IMR-90 (cell line): Measurements from ENCODE around the gene FER. TPM values are rescaled to one million over a fixed set of nuclear protein-coding genes. Genes with fewer than 3 reads are reported as not detected.
A peak's percentile ranks its signal among the peaks of the same experiment; 100 is the strongest.

Experiments
- ATAC-seq: fragments of 200-7000 bp; cut with Tn5 transposase; 2 replicates; pipeline ENCODE4 v1.9.1; 2020; ENCODE audit warnings: low read depth, mild to moderate bottlenecking, moderate library complexity
- BruUV-seq: library from RNA; stranded (reverse); fragments of 400-500 nt; replicated peaks from 2 replicates; lab custom pipeline; 2021; lab: Mats Ljungman, UMichigan
- CTCF ChIA-PET: fragments of 300-600 bp; formaldehyde crosslinking; extraction: SDS; loops from one replicate; lab custom pipeline; 2021; ENCODE audit warnings: antibody characterized with exemption; lab: Yijun Ruan, JAX
- POLR2A ChIA-PET: fragments of 300-600 bp; sonication (Branson Sonifier 250); formaldehyde crosslinking; loops from one replicate; lab custom pipeline; 2022; ENCODE audit warnings: antibody characterized with exemption; ENCODE audit not compliant: unreplicated experiment; lab: Charles Lee
- DNase-seq: peaks from one replicate; pipeline ENCODE4 v3.0.0; 2013
- H2AFZ ChIP-seq: replicated peaks from 2 replicates; pipeline ENCODE3; 2013; ENCODE audit warnings: low read length, mild to moderate bottlenecking; ENCODE audit not compliant: poor library complexity
- H2AK5ac ChIP-seq: 2 replicates; pipeline ENCODE4 v1.6.1; 2013; ENCODE audit warnings: low read depth, low read length, inconsistent platforms
- H2AK9ac ChIP-seq: replicated peaks from 2 replicates; pipeline ENCODE3; 2013; ENCODE audit warnings: mild to moderate bottlenecking, low read depth, low read length, moderate library complexity; ENCODE audit not compliant: poor library complexity
- H2BK120ac ChIP-seq: 2 replicates; pipeline ENCODE4 v1.6.1; 2013; ENCODE audit warnings: low read depth, low read length, inconsistent platforms
- H2BK15ac ChIP-seq: 3 replicates; pipeline ENCODE4 v1.6.1; 2013; ENCODE audit warnings: low read depth, low read length, inconsistent platforms
- H2BK20ac ChIP-seq: 2 replicates; pipeline ENCODE4 v1.6.1; 2013; ENCODE audit warnings: low read depth, mild to moderate bottlenecking, inconsistent platforms, low read length, moderate library complexity
- H2BK5ac ChIP-seq: 2 replicates; pipeline ENCODE4 v1.6.1; 2013; ENCODE audit warnings: mild to moderate bottlenecking, low read depth, low read length, inconsistent platforms; ENCODE audit not compliant: poor library complexity, severe bottlenecking
- H3K14ac ChIP-seq: replicated peaks from 2 replicates; pipeline ENCODE4 v1.6.1; 2013; ENCODE audit warnings: low read depth, low read length, inconsistent platforms
- H3K18ac ChIP-seq: 2 replicates; pipeline ENCODE4 v1.6.1; 2013; ENCODE audit warnings: low read depth, low read length, control low read depth
- H3K23ac ChIP-seq: 2 replicates; pipeline ENCODE4 v1.6.1; 2013; ENCODE audit warnings: low read depth, low read length, inconsistent platforms
- H3K27ac ChIP-seq: 2 replicates; pipeline ENCODE4 v1.5.1; 2013; ENCODE audit warnings: mild to moderate bottlenecking, control low read depth, low read length; ENCODE audit not compliant: insufficient read depth
- H3K27me3 ChIP-seq: 2 replicates; pipeline ENCODE4 v1.6.1; 2013; ENCODE audit warnings: low read length; ENCODE audit not compliant: control insufficient read depth, insufficient read depth
- H3K36me3 ChIP-seq: 2 replicates; pipeline ENCODE4 v1.6.1; 2013; ENCODE audit warnings: low read length, mixed read lengths; ENCODE audit not compliant: control insufficient read depth, insufficient read depth
- H3K4ac ChIP-seq: 2 replicates; pipeline ENCODE4 v1.6.1; 2013; ENCODE audit warnings: low read depth, low read length, inconsistent platforms
- H3K4me1 ChIP-seq: 2 replicates; pipeline ENCODE4 v1.6.1; 2013; ENCODE audit warnings: low read length, mixed read lengths; ENCODE audit not compliant: control insufficient read depth, insufficient read depth
- H3K4me2 ChIP-seq: 2 replicates; pipeline ENCODE4 v1.6.1; 2013; ENCODE audit warnings: low read depth, mild to moderate bottlenecking, control low read depth, low read length, moderate library complexity
- H3K4me3 ChIP-seq: 2 replicates; pipeline ENCODE4 v1.5.1; 2013; ENCODE audit warnings: low read depth, mild to moderate bottlenecking, control low read depth, low read length, moderate library complexity; ENCODE audit not compliant: insufficient read depth
- H3K56ac ChIP-seq: 2 replicates; pipeline ENCODE4 v1.6.1; 2013; ENCODE audit warnings: low read length, inconsistent platforms; ENCODE audit not compliant: insufficient read depth; ENCODE audit errors: extremely low read depth
- H3K79me1 ChIP-seq, 2 experiments: 2 replicates each; pipeline ENCODE4 v1.6.1; 2013; ENCODE audit warnings: low read length in 2 of 2, inconsistent platforms in 1 of 2, low read depth in 1 of 2
- H3K9ac ChIP-seq: 2 replicates; pipeline ENCODE4 v1.6.1; 2013; ENCODE audit warnings: low read depth, low read length, control low read depth
- H3K9me1 ChIP-seq: 2 replicates; pipeline ENCODE4 v1.6.1; 2013; ENCODE audit warnings: low read length, inconsistent platforms; ENCODE audit not compliant: insufficient read depth
- H3K9me3 ChIP-seq: 2 replicates; pipeline ENCODE4 v1.6.1; 2013; ENCODE audit warnings: low read length; ENCODE audit not compliant: control insufficient read depth, insufficient read depth
- H4K20me1 ChIP-seq: 2 replicates; pipeline ENCODE4 v1.6.1; 2013; ENCODE audit warnings: low read length, inconsistent platforms; ENCODE audit not compliant: insufficient read depth
- H4K5ac ChIP-seq: 2 replicates; pipeline ENCODE4 v1.6.1; 2013; ENCODE audit warnings: mild to moderate bottlenecking, low read depth, low read length, control low read depth
- H4K8ac ChIP-seq, 2 experiments: 2 replicates each; pipeline ENCODE4 v1.6.1; 2013; ENCODE audit warnings: low read depth in 2 of 2, low read length in 2 of 2, control low read depth in 1 of 2, inconsistent platforms in 1 of 2
- H4K91ac ChIP-seq: 2 replicates; pipeline ENCODE4 v1.6.1; 2013; ENCODE audit warnings: low read depth, low read length, inconsistent platforms; ENCODE audit not compliant: insufficient read depth
- FOS ChIP-seq: fragments of 150-350 bp; IDR thresholded peaks from 2 replicates; pipeline ENCODE4 v1.6.1; 2016; ENCODE audit warnings: low read depth, low read length
- RCOR1 ChIP-seq: IDR thresholded peaks from 2 replicates; pipeline ENCODE4 v1.6.1; 2012; ENCODE audit warnings: mild to moderate bottlenecking, low read length, improper control_type of control experiment; ENCODE audit not compliant: insufficient replicate concordance
- WGBS, 2 experiments: methylation state at CpG; one replicate each; pipeline versions ENCODE4 v1.1.5 to v1.1.7; 2013; ENCODE audit warnings: missing lambda C conversion rate in 2 of 2; ENCODE audit not compliant: insufficient read length in 1 of 2; ENCODE audit errors: extremely low coverage in 2 of 2; 5-methylcytosine and 5-hydroxymethylcytosine counted together
- dilution Hi-C: fragments of 300-500 bp; cut with HindIII; formaldehyde crosslinking; loops from one replicate; pipeline ENCODE4 v1.14.3; 2018; ENCODE audit warnings: low sequenced_read_pairs; ENCODE audit not compliant: unreplicated experiment
- in situ Hi-C: fragments of 300-500 bp; cut with MboI; formaldehyde crosslinking; loops from 3 replicates; pipeline ENCODE4 v1.14.3; 2019; ENCODE audit warnings: low sequenced_read_pairs, inconsistent platforms, mixed read lengths
- intact Hi-C: fragments of 100-400 bp; cut with micrococcal nuclease; formaldehyde crosslinking; loops from 2 replicates; pipeline ENCODE4 v1.10.0; 2022
- polyA plus RNA-seq, 3 experiments: library from polyadenylated mRNA; depleted of rRNA; stranded (reverse); fragments of >200 nt; gene quantifications; 2 replicates each; pipeline ENCODE4 v1.2.3, GENCODE V29; 2012; ENCODE audit warnings: low replicate concordance in 1 of 3
- total RNA-seq: library from RNA; depleted of rRNA; stranded (reverse); fragments of >200 nt; gene quantifications from 2 replicates; pipeline ENCODE4 v1.2.3, GENCODE V29; 2012
- TF ChIP-seq, protein P1 (sequence below): conservative IDR thresholded peaks from 2 replicates; pipeline ENCODE4 v1.5.1; 2012; ENCODE audit warnings: mild to moderate bottlenecking, low read depth, low read length, improper control_type of control experiment
- TF ChIP-seq, protein P2 (sequence below): fragments of 150-350 bp; IDR thresholded peaks from 2 replicates; pipeline ENCODE4 v1.6.1; 2017; ENCODE audit warnings: mild to moderate bottlenecking, antibody characterized with exemption, low read length, low read depth

The FER gene
- total and polyA plus RNA-seq, 2 of the 4 experiments (the other 2 are of a cell fraction): 3.5 to 32.4 TPM

DNA sequence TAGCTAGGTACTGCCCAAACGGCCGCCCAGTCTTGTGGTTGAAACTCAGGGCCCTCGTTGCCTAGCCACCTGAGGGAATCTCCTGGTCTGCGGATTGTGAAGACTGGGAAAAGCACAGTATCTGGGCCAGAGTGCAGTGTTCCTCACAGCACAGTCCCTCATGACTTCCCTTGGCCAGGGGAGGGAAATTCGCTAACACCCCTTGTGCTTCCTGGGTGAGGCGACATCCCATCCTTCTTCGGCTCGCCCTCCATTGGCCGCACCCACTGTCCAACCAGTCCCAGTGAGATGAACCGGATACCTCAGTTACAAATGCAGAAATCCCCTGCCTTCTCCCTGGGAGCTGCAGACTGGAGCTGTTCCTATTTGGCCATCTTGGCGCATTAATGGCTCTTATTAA, 250.5 kb downstream of the FER start:
- H3K56ac ChIP-seq: no peak overlapping the region
- H2AK5ac ChIP-seq: no peak overlapping the region
- dilution Hi-C loops (no loop called here), intact Hi-C loops (no loop called here), in situ Hi-C loops (no loop called here)
- WGBS, 2 experiments: 83% methylated on average over 1 of the region's 11 CpGs; no CpG with 5 or more reads in 1 of the 2 experiments
- ATAC-seq (no peak), DNase-seq (no peak)
- no peaks in the 10 kb centered on the region for H3K27me3 ChIP-seq
- no peaks in the 10 kb centered on the region; the same call in 1 of the 2 replicates for H3K36me3 ChIP-seq
- no peak overlapping the region for H3K9ac ChIP-seq
- no peaks in the 10 kb centered on the region for H3K9me3 ChIP-seq
- H3K18ac ChIP-seq: no peak overlapping the region
- no peaks in the 10 kb centered on the region for H3K9me1 ChIP-seq
- no peak overlapping the region for H2BK5ac ChIP-seq
- TF ChIP-seq, protein P1, sequence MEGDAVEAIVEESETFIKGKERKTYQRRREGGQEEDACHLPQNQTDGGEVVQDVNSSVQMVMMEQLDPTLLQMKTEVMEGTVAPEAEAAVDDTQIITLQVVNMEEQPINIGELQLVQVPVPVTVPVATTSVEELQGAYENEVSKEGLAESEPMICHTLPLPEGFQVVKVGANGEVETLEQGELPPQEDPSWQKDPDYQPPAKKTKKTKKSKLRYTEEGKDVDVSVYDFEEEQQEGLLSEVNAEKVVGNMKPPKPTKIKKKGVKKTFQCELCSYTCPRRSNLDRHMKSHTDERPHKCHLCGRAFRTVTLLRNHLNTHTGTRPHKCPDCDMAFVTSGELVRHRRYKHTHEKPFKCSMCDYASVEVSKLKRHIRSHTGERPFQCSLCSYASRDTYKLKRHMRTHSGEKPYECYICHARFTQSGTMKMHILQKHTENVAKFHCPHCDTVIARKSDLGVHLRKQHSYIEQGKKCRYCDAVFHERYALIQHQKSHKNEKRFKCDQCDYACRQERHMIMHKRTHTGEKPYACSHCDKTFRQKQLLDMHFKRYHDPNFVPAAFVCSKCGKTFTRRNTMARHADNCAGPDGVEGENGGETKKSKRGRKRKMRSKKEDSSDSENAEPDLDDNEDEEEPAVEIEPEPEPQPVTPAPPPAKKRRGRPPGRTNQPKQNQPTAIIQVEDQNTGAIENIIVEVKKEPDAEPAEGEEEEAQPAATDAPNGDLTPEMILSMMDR: no peak
- TF ChIP-seq, protein P2, sequence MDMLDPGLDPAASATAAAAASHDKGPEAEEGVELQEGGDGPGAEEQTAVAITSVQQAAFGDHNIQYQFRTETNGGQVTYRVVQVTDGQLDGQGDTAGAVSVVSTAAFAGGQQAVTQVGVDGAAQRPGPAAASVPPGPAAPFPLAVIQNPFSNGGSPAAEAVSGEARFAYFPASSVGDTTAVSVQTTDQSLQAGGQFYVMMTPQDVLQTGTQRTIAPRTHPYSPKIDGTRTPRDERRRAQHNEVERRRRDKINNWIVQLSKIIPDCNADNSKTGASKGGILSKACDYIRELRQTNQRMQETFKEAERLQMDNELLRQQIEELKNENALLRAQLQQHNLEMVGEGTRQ: no peak
- TF ChIP-seq FOS: no peak
- TF ChIP-seq RCOR1: no peak
- no peak overlapping the region for H2AK9ac ChIP-seq
- no peaks in the 10 kb centered on the region for H4K20me1 ChIP-seq
- ChIA-PET POLR2A (no interaction called here), CTCF (interaction anchor here (1.2 kb wide), 1 partner anchor 41 kb away, joined by 4 read pairs; no protein-coding TSS in a partner anchor)
- no peaks in the 10 kb centered on the region for H3K4me1 ChIP-seq
- H2BK15ac ChIP-seq: no peak overlapping the region
- no peak overlapping the region for H3K4me2 ChIP-seq
- 0 out of 4 replicates have a peak, but pooled peaks cover 0 to 7% of the 10 kb centered on the region in 2 experiments for H3K79me1 ChIP-seq
- H3K27ac ChIP-seq: no peak overlapping the region
- H3K14ac ChIP-seq: no peak overlapping the region
- H4K8ac ChIP-seq: no peak overlapping the region
- H2AFZ ChIP-seq: peak overlapping the region; percentile 3
- H4K91ac ChIP-seq: no peak overlapping the region
- H4K5ac ChIP-seq: no peak overlapping the region
- H3K23ac ChIP-seq: no peak overlapping the region
- no TSS peak for BruUV-seq
- H3K4me3 ChIP-seq: no peak overlapping the region
- no peak overlapping the region for H3K4ac ChIP-seq
- no peak overlapping the region for H2BK20ac ChIP-seq
- no peak overlapping the region for H2BK120ac ChIP-seq
